A673 (cell line): ENCODE measurements around the gene LMO7.

Experiments
- CTCF ChIP-seq: fragments of 300-800, 200-600 bp; sonication (generic); conservative IDR thresholded peaks from 2 replicates; pipeline ENCODE4 v1.5.1; 2017; ENCODE audit warnings: low read depth, mild to moderate bottlenecking, antibody characterized with exemption, low read length, moderate library complexity, mixed read lengths
- EZH2 ChIP-seq: fragments of 200-600 bp; sonication (generic); IDR thresholded peaks from 2 replicates; pipeline ENCODE4 v1.6.1; 2017; ENCODE audit warnings: borderline replicate concordance, low read depth, mild to moderate bottlenecking, mixed read lengths, antibody characterized with exemption, low read length; ENCODE audit not compliant: poor library complexity, severe bottlenecking

GRCh38 chr13:75908141-75908540 lies 272.0 kb downstream of the LMO7 start:
- TF ChIP-seq CTCF (no peak), EZH2 (no peak)
